AG04450 (cell line): ENCODE measurements around the gene RBM18. TPM values are rescaled to one million over a fixed set of nuclear protein-coding genes. Genes with fewer than 3 reads are reported as not detected.
A peak's percentile ranks its signal among the peaks of the same experiment; 100 is the strongest.

Experiments
- CTCF ChIA-PET: fragments of 300-600, 350-600 bp; formaldehyde crosslinking; extraction: SDS; loops from one replicate; lab custom pipeline; 2022; ENCODE audit warnings: antibody characterized with exemption, inconsistent platforms; lab: Charles Lee
- POLR2A ChIA-PET: fragments of 350-600 bp; formaldehyde crosslinking; extraction: SDS; loops from one replicate; lab custom pipeline; 2021; ENCODE audit warnings: antibody characterized with exemption, inconsistent platforms; lab: Yijun Ruan, JAX
- DNase-seq: peaks from one replicate; pipeline ENCODE4 v3.0.0-alpha.2; 2011; ENCODE audit warnings: low read depth, low spot score
- H3K27ac ChIP-seq: one replicate; pipeline ENCODE4 v1.5.1; 2012; ENCODE audit warnings: low read depth, low read length, control low read depth
- H3K27me3 ChIP-seq: one replicate; pipeline ENCODE4 v1.6.0; 2012; ENCODE audit warnings: low read length; ENCODE audit not compliant: control insufficient read depth, insufficient read depth
- H3K4me3 ChIP-seq: 2 replicates; pipeline ENCODE4 v1.5.1; 2011; ENCODE audit warnings: mild to moderate bottlenecking, low read depth, low read length, control low read depth
- H3K9me3 ChIP-seq: 2 replicates; pipeline ENCODE4 v1.5.1; 2012; ENCODE audit warnings: low read length; ENCODE audit not compliant: control insufficient read depth, insufficient read depth
- polyA minus RNA-seq: library from RNA; depleted of rRNA, polyadenylated mRNA; stranded (reverse); fragments of >200 nt; gene quantifications from 2 replicates; pipeline ENCODE4 v1.2.3, GENCODE V29; 2011; rRNA and poly(A)+ RNA removed
- polyA plus RNA-seq: library from polyadenylated mRNA; depleted of rRNA; stranded (reverse); fragments of >200 nt; gene quantifications from 2 replicates; pipeline ENCODE4 v1.2.3, GENCODE V29; 2011; rRNA removed
- TF ChIP-seq, protein P1 (sequence below): IDR thresholded peaks from 2 replicates; pipeline ENCODE4 v1.5.1; 2011; ENCODE audit warnings: low read depth, low read length, control low read depth, inconsistent platforms

RBM18 gene, protein sequence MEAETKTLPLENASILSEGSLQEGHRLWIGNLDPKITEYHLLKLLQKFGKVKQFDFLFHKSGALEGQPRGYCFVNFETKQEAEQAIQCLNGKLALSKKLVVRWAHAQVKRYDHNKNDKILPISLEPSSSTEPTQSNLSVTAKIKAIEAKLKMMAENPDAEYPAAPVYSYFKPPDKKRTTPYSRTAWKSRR
- polyA plus RNA-seq (27.5 and 38.6 TPM in 2 replicates), polyA minus RNA-seq (13.1 and 16.1 TPM in 2 replicates)

DNA sequence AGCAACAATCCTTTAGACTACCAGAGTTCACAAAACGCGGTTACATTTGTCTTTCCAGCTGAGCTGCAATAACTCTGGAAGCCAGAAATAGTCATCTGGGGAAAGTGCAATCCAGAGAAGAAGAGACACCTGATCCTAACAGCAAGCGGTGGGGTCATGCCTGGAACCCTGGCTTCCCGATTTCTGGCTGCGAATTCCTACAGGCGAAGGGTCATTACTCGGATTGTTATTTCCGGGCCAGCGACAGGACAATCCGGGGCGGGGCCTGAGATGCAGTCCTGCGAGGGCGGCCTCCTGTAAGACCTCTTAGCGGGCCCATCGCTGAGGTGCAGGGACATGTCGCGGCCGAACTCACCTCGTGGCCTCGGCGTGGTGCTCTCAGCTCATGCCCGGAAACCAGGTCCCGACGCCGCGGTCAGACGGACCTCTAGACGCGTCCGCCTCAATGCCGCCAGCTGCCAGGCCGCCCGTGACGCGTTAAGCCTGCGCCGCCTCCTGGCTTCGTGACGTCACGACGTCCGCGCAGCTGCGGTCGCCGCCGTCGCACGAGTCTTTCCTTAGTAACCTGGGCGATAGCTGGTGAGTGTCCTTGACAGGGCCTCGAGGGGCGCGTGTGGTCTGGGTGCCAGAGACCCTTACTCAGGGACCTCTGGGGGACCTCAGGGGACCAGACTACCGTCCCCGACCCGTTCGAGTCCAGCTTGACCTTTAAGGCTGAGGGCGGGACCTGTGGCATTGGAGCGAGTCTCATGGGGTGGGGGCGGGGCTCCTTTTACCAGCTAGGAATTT, at the start of gene RBM18, which contains the start of gene MRRF:
TSS of gene RBM18 (minus strand) at position 481 of the 789 bp plus-strand sequence. CDS start 3,348 bp downstream, outside the sequence.
TSS of gene MRRF (plus strand) at position 523 of the 789 bp plus-strand sequence. CDS start 6,010 bp downstream, outside the sequence.
- TF ChIP-seq, protein P1, sequence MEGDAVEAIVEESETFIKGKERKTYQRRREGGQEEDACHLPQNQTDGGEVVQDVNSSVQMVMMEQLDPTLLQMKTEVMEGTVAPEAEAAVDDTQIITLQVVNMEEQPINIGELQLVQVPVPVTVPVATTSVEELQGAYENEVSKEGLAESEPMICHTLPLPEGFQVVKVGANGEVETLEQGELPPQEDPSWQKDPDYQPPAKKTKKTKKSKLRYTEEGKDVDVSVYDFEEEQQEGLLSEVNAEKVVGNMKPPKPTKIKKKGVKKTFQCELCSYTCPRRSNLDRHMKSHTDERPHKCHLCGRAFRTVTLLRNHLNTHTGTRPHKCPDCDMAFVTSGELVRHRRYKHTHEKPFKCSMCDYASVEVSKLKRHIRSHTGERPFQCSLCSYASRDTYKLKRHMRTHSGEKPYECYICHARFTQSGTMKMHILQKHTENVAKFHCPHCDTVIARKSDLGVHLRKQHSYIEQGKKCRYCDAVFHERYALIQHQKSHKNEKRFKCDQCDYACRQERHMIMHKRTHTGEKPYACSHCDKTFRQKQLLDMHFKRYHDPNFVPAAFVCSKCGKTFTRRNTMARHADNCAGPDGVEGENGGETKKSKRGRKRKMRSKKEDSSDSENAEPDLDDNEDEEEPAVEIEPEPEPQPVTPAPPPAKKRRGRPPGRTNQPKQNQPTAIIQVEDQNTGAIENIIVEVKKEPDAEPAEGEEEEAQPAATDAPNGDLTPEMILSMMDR, result no peak
- H3K9me3 ChIP-seq, result no peaks in the 10 kb centered on the region; the same call in 1 of the 2 replicates
- H3K27ac ChIP-seq, result peak within 1 kb of the TSS; percentile 86
- peak within 1 kb of the TSS; percentile 97 for H3K4me3 ChIP-seq
- H3K27me3 ChIP-seq, result no peaks in the 10 kb centered on the region
- ChIA-PET CTCF (interaction anchor here (0.6 to 3.3 kb wide), 9 partner anchors 35 to 201 kb away, joined by 3 to 11 read pairs (median 3); no protein-coding TSS in a partner anchor), POLR2A (interaction anchor here (0.5 to 1.5 kb wide), 5 partner anchors 25 to 727 kb away, joined by 3 to 14 read pairs (median 4); no protein-coding TSS in a partner anchor)
- DNase-seq, result peak; percentile 65

DNA sequence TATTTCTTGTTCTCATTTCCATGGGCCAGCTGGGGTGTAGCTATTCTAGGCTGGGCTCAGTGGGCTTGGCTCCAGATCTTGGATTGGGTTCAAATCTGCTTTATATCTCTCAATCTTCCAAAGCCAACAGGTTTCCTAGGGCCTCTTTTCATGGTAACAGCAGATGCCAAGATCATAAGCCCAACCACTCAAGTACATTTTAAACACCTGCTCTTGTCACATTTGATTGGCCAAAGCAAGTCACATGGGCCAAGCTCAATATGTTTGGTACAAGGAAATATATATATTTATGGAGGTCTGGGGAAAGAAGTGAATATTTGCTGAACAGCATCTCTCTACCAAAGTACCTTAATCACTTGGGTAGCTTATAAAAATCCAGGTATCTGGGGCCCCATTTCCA, 49.5 kb upstream of the RBM18 start:
- TF ChIP-seq, protein P1, result no peak
- Histone ChIP-seq H3K4me3 (no peak overlapping the region), H3K27ac (no peak overlapping the region), H3K27me3 (no peaks in the 10 kb centered on the region), H3K9me3 (no peaks in the 10 kb centered on the region)
- ChIA-PET POLR2A (no interaction called here), CTCF (interaction anchor here (1.0 kb wide), 1 partner anchor 215 kb away, joined by 3 read pairs; no protein-coding TSS in a partner anchor)
- no peak for DNase-seq

DNA sequence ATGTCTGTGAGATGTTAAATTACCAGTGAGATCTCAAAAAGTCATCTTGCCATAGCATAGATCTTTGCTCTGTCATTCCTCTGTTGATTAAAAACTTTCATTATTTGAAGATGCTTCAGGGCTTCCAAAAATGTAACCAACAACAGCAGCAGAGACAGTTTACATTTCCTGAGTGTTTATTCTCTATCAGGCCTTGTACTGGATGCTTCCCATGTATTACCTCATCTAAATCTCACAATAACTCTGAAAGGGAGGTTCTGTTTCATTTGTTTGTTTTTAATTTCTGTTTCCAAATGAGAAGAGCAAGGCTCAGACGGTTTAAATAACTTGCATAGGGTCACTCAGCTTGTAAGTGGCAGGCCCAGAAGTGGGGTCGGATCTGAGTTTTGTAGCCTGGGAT, 45.2 kb upstream of the RBM18 start:
- H3K27ac ChIP-seq, result no peak overlapping the region
- H3K4me3 ChIP-seq, result no peak overlapping the region
- DNase-seq, result no peak
- no peaks in the 10 kb centered on the region for H3K27me3 ChIP-seq
- no peaks in the 10 kb centered on the region for H3K9me3 ChIP-seq
- ChIA-PET POLR2A (no interaction called here), CTCF (no interaction called here)
- TF ChIP-seq, protein P1, result no peak

DNA sequence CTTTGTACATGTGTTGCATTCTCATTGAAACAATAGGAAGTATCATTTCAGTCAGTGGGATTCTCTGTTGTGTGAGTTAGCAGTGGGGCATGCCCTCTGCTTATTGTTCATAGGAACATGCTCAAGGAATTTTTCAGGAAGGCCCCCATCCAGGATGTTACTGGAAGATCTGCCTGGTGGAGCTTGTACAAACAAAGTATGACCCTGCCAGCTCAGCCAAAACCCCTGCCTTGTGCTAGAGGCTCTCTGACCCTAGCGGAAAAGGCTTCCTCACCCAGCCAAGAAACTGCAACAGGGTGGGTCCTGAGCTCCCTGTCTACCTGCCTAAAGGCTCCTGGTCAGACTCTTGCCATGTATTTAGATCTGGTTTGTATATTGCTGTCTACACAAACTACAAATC, 43.3 kb upstream of the RBM18 start:
- POLR2A ChIA-PET, result interaction anchor here (0.5 to 1.0 kb wide), 2 partner anchors 520 to 552 kb away, joined by 3 read pairs; partner anchors contain the start of gene PDCL
- no peak overlapping the region for H3K4me3 ChIP-seq

More for the DNA sequence above, 43.3 kb upstream of the RBM18 start:
- TF ChIP-seq, protein P1, result no peak
- Histone ChIP-seq H3K27me3 (no peaks in the 10 kb centered on the region), H3K9me3 (no peaks in the 10 kb centered on the region), H3K27ac (no peak overlapping the region)
- CTCF ChIA-PET, result interaction anchor here (1.0 kb wide), 1 partner anchor 43 kb away, joined by 3 read pairs; no protein-coding TSS in a partner anchor
- no peak for DNase-seq
